ENCODE results near the gene PHF20.
"Not testable (repeated sequence)": the region's sequence is repeated elsewhere in the genome, so short reads cannot be mapped to it uniquely, and the experiment has no call there.

DNA sequence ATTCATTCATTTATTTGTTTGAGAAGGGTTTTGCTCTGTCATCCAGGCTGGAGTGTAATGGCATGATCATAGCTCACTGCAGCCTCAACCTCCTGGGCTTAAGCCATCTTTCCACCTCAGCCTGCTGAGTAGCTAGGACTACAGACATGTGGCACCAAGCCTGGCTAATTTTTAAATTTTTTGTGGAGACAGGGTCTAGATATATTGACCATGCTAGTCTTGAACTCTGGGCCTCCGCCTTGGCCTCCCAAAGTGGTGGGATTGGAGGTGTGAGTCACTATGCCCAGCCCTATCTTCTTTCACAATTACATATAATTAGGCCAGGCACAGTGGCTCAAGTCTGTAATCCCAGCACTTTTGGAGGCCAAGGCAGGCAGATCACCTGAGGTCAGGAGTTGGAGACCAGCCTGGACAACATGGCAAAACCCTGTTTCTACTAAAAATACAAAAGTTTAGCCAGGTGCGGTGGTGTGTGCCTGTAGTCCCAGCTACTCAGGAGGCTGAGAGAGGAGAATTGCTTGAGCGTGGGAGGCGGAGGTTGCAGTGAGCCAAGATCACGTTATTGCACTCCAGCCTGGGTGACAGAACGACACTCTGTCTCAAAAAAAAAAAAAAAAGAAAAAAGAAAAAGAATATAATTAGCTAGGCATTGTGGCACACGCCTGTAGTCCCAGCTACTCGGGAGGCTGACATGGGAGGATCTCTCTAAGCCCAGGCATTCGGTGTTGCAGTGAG is 110.8 kb downstream of the PHF20 start:
- TF ChIP-seq, protein P1, sequence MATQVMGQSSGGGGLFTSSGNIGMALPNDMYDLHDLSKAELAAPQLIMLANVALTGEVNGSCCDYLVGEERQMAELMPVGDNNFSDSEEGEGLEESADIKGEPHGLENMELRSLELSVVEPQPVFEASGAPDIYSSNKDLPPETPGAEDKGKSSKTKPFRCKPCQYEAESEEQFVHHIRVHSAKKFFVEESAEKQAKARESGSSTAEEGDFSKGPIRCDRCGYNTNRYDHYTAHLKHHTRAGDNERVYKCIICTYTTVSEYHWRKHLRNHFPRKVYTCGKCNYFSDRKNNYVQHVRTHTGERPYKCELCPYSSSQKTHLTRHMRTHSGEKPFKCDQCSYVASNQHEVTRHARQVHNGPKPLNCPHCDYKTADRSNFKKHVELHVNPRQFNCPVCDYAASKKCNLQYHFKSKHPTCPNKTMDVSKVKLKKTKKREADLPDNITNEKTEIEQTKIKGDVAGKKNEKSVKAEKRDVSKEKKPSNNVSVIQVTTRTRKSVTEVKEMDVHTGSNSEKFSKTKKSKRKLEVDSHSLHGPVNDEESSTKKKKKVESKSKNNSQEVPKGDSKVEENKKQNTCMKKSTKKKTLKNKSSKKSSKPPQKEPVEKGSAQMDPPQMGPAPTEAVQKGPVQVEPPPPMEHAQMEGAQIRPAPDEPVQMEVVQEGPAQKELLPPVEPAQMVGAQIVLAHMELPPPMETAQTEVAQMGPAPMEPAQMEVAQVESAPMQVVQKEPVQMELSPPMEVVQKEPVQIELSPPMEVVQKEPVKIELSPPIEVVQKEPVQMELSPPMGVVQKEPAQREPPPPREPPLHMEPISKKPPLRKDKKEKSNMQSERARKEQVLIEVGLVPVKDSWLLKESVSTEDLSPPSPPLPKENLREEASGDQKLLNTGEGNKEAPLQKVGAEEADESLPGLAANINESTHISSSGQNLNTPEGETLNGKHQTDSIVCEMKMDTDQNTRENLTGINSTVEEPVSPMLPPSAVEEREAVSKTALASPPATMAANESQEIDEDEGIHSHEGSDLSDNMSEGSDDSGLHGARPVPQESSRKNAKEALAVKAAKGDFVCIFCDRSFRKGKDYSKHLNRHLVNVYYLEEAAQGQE (IDR thresholded peaks at IDR 0.05; ENCODE audit: insufficient replicate concordance, low read depth) = not testable (repeated sequence)
- TF ChIP-seq GABPA, POLR2AphosphoS5 (IDR thresholded peaks at IDR 0.05; ENCODE audit: low read depth): not testable (repeated sequence)
- TF ChIP-seq, protein P2, sequence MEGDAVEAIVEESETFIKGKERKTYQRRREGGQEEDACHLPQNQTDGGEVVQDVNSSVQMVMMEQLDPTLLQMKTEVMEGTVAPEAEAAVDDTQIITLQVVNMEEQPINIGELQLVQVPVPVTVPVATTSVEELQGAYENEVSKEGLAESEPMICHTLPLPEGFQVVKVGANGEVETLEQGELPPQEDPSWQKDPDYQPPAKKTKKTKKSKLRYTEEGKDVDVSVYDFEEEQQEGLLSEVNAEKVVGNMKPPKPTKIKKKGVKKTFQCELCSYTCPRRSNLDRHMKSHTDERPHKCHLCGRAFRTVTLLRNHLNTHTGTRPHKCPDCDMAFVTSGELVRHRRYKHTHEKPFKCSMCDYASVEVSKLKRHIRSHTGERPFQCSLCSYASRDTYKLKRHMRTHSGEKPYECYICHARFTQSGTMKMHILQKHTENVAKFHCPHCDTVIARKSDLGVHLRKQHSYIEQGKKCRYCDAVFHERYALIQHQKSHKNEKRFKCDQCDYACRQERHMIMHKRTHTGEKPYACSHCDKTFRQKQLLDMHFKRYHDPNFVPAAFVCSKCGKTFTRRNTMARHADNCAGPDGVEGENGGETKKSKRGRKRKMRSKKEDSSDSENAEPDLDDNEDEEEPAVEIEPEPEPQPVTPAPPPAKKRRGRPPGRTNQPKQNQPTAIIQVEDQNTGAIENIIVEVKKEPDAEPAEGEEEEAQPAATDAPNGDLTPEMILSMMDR (IDR thresholded peaks at IDR 0.05; ENCODE audit: insufficient read depth, low read length) = not testable (repeated sequence)

Measured in HL-60 (cell line).